ENCODE results near the gene DLG2. TPM values are rescaled to one million over a fixed set of nuclear protein-coding genes. Genes with fewer than 3 reads are reported as not detected.

Gene DLG2
- total and polyA plus RNA-seq, 2 of the 8 experiments (the other 6 are each of a cell fraction or from before 2014, with no cell fraction given), result 1.7 to 14.3 TPM

DNA sequence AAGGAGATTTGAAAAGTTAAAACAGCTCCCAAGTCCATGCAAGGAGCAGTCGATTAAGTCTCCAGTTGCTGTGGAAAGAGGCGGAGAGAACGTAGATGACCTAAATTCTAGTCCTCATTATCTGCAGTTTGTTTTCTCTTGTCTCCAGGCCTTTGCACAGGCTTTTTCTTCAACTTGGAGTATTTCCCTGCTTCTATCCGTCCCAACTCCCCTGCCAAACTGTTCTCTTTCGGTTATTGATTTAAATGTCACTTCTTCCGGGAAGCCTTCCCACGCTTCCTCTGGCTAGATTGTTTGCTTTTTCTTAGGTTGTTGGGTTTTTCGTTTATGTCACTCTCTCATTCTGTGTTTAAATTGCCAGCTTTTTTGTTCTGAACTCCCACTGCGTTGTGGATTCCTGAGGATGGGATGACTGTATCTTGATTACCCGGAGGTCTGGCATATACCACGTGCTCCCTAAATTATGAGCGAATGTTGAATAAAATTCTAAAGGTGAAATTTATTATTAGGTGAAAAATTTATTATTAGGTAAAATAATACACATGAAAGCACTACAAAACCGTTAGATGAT is 1.7 kb upstream of the DLG2 start:
- no peak overlapping the region for H2BK20ac ChIP-seq (ENCODE audit: low read length)
- no peak overlapping the region for H4K8ac ChIP-seq (ENCODE audit: extremely low read depth, insufficient read depth, low read length)
- no peaks in the 10 kb centered on the region for H3K27me3 ChIP-seq (replicated peaks in 1 of 4; ENCODE audit: control insufficient read depth in 3 of 4, extremely low read depth in 1 of 4, insufficient read depth in 3 of 4, low read length in 3 of 4)
- TF ChIP-seq RXRA (IDR thresholded peaks at IDR 0.05; ENCODE audit: insufficient read depth, low read depth, low read length) (no peak), KDM5A (IDR thresholded peaks at IDR 0.05; ENCODE audit: low read length) (peak; percentile 78; the same call in 1 of the 2 replicates), POLR2A (IDR thresholded peaks at IDR 0.05; ENCODE audit: control extremely low read depth in 1 of 2, low read depth in 2 of 2, low read length in 2 of 2) (no peak; a peak in 1 of 3 replicates)
- H3K4me1 ChIP-seq (replicated peaks in 1 of 4; ENCODE audit: control insufficient read depth in 3 of 4, insufficient read depth in 4 of 4, low read length in 3 of 4), result peaks cover 0 to 9% (median 0%) of the 10 kb centered on the region in 4 experiments; a peak in 4 of 7 replicates
- H3K4ac ChIP-seq (replicated peaks; ENCODE audit: insufficient read length, low read depth, low read length), result no peak overlapping the region
- no peak overlapping the region for H3K14ac ChIP-seq (ENCODE audit: insufficient read length)
- H3K79me2 ChIP-seq (ENCODE audit: control insufficient read depth in 1 of 2, insufficient read depth in 2 of 2, low read length in 2 of 2), result peaks cover 18 to 46% of the 10 kb centered on the region in 2 experiments
- FAIRE-seq (no peak), DNase-seq (ENCODE audit: low read depth in 1 of 2, low spot score in 2 of 2) (no peak)
- peak overlapping the region; percentile 78 for H2AFZ ChIP-seq (ENCODE audit: low read length)
- peak overlapping the region; percentile 78 to 95 (median 92) for H3K4me3 ChIP-seq (ENCODE audit: extremely low read depth in 1 of 4, insufficient read depth in 2 of 4, low read depth in 3 of 4, low read length in 4 of 4)
- H2BK120ac ChIP-seq (replicated peaks; ENCODE audit: low read depth, low read length), result no peak overlapping the region
- H3K79me1 ChIP-seq (ENCODE audit: low read depth, low read length), result peaks cover 2% of the 10 kb centered on the region; the same call in 1 of the 2 replicates
- no peaks in the 10 kb centered on the region for H4K20me1 ChIP-seq (replicated peaks in 1 of 2; ENCODE audit: control insufficient read depth in 1 of 2, insufficient read depth in 2 of 2, low read length in 2 of 2)
- peaks cover 0 to 20% (median 5%) of the 10 kb centered on the region in 4 experiments; a peak in 4 of 8 replicates for H3K36me3 ChIP-seq (ENCODE audit: control insufficient read depth in 2 of 4, insufficient read depth in 4 of 4, low read length in 3 of 4)
- H3K56ac ChIP-seq (replicated peaks; ENCODE audit: insufficient read length, low read depth, low read length), result no peak overlapping the region
- peak overlapping the region; percentile 68 for H3K27ac ChIP-seq (ENCODE audit: low read depth, low read length)
- H4K91ac ChIP-seq (replicated peaks; ENCODE audit: insufficient read length, low read length), result no peak overlapping the region
- no peak overlapping the region for H3K18ac ChIP-seq (ENCODE audit: extremely low read depth, low read length)
- POLR2A ChIA-PET (ENCODE audit: partially characterized antibody), result interaction anchor here (0.7 to 3.0 kb wide), 9 partner anchors 8 to 36 kb away, joined by 3 to 20 read pairs (median 6); partner anchors contain the start of genes CREBZF and TMEM126A
- peaks cover 12% of the 10 kb centered on the region for H3K23me2 ChIP-seq (ENCODE audit: low read depth, low read length)
- H3K4me2 ChIP-seq (ENCODE audit: insufficient read depth in 1 of 2, low read depth in 2 of 2, low read length in 2 of 2), result peak overlapping the region; percentile 84 to 99
- H3K9ac ChIP-seq (replicated peaks in 1 of 4; ENCODE audit: extremely low read depth in 1 of 4, low read depth in 3 of 4, low read length in 3 of 4), result peak overlapping the region; percentile 76 to 97 (median 83)
- no peak overlapping the region for H3K23ac ChIP-seq (ENCODE audit: insufficient read length)
- H2AK5ac ChIP-seq (ENCODE audit: low read depth, low read length), result peak overlapping the region; percentile 16; the same call in 1 of the 2 replicates
- no peak overlapping the region; the same call in 1 of the 2 replicates for H2BK12ac ChIP-seq (ENCODE audit: low read depth, low read length)
- WGBS, 2 experiments (ENCODE audit: extremely low coverage in 1 of 2, insufficient coverage in 1 of 2, insufficient read length in 1 of 2, insufficient replicate concordance in 2 of 2, low coverage in 1 of 2, low lambda C conversion rate in 2 of 2, missing lambda C conversion rate in 1 of 2), result 2% methylated on average over 13 of the region's 13 CpGs; no CpG with 5 or more reads in 1 of the 2 experiments
- H3K9me3 ChIP-seq (ENCODE audit: insufficient read depth in 2 of 2, low read depth in 1 of 2, low read length in 1 of 2), result no peaks in the 10 kb centered on the region
- no peak overlapping the region; the same call in 1 of the 2 replicates for H2BK15ac ChIP-seq (ENCODE audit: low read length)
- no peak overlapping the region for H4K5ac ChIP-seq (ENCODE audit: insufficient read length, low read depth, low read length)
- CTCF ChIA-PET (ENCODE audit: partially characterized antibody), result interaction anchor here (0.6 to 1.6 kb wide), 2 partner anchors 217 to 407 kb away, joined by 3 read pairs; no protein-coding TSS in a partner anchor
- H2BK5ac ChIP-seq (ENCODE audit: low read depth, low read length), result peak overlapping the region; percentile 89
